GM06990 (cell line): ENCODE data around the gene PGD.

Source experiments
- DNase-seq: peaks from one replicate; pipeline ENCODE4 v3.0.0-alpha.2; 2011; ENCODE audit not compliant: insufficient read length; ENCODE audit errors: extremely low read depth
- H3K27me3 ChIP-seq: replicated peaks from 2 replicates; pipeline ENCODE4 v1.6.0; 2011; ENCODE audit warnings: low read length; ENCODE audit not compliant: control insufficient read depth, insufficient read depth
- H3K36me3 ChIP-seq: 2 replicates; pipeline ENCODE4 v1.5.1; 2011; ENCODE audit warnings: low read length; ENCODE audit not compliant: control insufficient read depth, insufficient read depth
- H3K4me3 ChIP-seq: replicated peaks from 2 replicates; pipeline ENCODE4 v1.5.1; 2011; ENCODE audit warnings: low read depth, mild to moderate bottlenecking, control low read depth, low read length
- TF ChIP-seq, protein P1 (sequence below): IDR thresholded peaks from 2 replicates; pipeline ENCODE4 v1.5.1; 2011; ENCODE audit warnings: low read length, control low read depth, mild to moderate bottlenecking, inconsistent platforms; ENCODE audit not compliant: insufficient read depth, poor library complexity, severe bottlenecking

Gene PGD

DNA sequence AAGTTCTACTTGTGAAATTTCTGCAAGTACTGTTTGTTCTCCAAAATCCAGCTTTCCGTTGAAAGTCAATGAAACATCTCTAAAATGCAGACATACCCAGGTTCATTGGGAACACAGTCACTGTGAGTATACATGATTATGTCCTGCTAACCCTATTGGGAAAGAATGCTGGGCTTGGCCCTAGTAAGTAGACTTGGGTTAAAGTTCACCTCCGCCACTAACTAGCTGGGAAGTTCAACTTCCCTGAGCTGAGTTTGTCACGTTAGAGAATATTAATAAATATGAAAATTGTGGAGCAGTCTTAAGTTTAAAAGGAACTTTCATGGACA is 10.5 kb upstream of the PGD start:
- Histone ChIP-seq H3K4me3 (no peak overlapping the region), H3K36me3 (no peaks in the 10 kb centered on the region), H3K27me3 (no peaks in the 10 kb centered on the region)
- no peak for DNase-seq
- TF ChIP-seq, protein P1, sequence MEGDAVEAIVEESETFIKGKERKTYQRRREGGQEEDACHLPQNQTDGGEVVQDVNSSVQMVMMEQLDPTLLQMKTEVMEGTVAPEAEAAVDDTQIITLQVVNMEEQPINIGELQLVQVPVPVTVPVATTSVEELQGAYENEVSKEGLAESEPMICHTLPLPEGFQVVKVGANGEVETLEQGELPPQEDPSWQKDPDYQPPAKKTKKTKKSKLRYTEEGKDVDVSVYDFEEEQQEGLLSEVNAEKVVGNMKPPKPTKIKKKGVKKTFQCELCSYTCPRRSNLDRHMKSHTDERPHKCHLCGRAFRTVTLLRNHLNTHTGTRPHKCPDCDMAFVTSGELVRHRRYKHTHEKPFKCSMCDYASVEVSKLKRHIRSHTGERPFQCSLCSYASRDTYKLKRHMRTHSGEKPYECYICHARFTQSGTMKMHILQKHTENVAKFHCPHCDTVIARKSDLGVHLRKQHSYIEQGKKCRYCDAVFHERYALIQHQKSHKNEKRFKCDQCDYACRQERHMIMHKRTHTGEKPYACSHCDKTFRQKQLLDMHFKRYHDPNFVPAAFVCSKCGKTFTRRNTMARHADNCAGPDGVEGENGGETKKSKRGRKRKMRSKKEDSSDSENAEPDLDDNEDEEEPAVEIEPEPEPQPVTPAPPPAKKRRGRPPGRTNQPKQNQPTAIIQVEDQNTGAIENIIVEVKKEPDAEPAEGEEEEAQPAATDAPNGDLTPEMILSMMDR: no peak

DNA sequence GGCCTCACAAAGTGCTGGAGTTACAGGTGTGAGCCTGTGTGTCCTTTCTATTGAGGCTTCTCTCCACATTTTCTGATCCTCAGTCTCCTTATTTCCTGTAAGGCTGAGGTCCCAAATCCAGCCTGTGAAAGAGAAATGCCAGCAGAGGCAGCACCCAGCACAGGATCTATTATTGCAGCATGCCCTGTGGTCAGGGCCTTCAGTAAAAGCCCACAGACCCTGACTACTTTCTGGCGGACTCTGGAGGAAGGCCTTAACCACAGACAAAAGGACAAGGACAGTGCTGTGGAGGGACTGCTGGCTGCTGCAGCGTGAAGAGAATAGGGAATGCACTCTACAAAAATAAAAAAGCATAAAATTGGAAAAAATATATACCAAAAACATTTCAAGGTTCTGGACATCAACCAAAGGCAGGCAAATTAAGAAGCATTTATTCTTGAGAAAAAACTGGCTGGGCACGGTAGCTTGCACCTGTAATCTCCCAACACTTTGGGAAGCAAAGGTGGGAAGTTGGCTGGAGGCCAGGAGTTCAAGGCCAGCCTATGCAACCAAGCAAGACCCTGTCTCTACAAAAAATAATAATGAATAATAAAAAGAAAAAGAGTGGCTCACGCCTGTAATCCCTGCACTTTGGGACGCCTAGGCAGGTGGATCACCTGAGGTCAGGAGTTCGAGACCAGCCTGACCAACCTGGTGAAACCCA is 9.4 kb upstream of the PGD start:
- TF ChIP-seq, protein P1: no peak
- no peak for DNase-seq
- Histone ChIP-seq H3K4me3 (no peak overlapping the region), H3K36me3 (no peaks in the 10 kb centered on the region), H3K27me3 (no peaks in the 10 kb centered on the region)

DNA sequence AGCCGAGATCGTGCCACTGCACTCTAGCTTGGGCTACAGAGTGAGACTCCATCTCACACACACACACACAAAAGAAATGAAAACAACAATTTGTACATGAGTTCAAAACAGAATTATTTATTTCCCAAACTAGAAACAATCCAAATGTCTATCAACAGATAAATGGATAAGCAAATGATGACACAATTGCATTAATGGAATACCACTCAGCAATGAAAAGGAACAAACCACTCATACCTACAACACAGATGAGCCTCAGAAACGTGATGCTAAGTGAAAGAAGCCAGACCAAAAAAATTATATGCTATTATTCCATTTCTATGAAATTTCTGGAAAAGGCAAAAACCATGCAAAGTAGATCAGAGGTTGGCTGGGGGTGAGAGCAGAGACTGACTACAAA is 2.0 kb upstream of the PGD start:
- no peak for DNase-seq
- Histone ChIP-seq H3K27me3 (no peaks in the 10 kb centered on the region), H3K36me3 (no peaks in the 10 kb centered on the region), H3K4me3 (no peak overlapping the region)
- TF ChIP-seq, protein P1: no peak

DNA sequence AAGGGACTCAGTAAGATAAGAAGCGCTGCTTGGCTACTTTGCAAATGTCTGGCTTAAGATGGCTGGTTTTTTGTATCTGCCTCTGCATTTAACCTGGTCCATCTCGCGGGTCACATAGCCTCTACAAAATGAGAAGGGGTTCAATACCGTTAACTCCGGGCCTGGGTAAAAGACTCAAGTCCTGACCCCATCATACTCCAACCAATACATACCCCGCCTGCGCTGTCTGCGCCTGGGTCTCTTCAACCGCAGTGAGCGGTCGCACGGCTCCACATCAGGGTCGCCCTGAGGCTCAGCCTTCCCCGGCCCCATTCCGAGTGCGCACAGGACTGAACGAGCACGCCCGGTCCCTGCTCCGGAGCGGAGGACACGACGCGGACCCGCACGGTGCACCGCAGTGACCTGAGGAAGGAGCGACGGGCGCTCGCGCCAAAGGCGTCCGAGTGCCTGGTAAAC is 558 bp upstream of the PGD start:
- TF ChIP-seq, protein P1: no peak
- peaks cover 3% of the 10 kb centered on the region for H3K36me3 ChIP-seq
- DNase-seq: no peak

DNA sequence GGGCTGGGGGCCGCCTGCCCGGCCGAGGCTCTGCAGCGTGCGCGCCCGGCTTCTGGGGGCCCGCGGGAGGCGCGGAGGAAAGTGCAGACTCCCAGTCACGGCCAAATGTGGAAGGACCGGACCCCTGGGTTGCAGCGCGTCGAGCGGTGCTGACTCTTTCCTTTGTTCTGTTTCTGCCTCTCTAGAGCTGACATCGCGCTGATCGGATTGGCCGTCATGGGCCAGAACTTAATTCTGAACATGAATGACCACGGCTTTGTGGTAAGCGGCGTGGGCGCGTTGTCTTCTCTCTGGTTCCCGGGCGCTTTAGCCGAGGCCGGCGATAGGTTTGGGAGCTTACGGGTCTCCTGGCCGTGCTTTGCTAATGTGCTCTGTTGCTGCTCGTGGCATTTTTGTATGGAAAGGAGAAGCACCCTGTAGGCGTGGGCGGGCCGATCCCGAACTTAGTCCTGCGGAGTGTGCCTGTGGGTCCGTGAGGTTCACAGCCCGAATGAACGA is 629 bp downstream of the PGD start:
- Histone ChIP-seq H3K4me3 (peak overlapping the region; percentile 91), H3K27me3 (no peaks in the 10 kb centered on the region), H3K36me3 (peaks cover 7% of the 10 kb centered on the region)
- DNase-seq: no peak
- TF ChIP-seq, protein P1: no peak

More for the DNA sequence above, 558 bp upstream of the PGD start:
- Histone ChIP-seq H3K4me3 (peak overlapping the region; percentile 91), H3K27me3 (no peaks in the 10 kb centered on the region)
